Stimulated activated CD8-positive, alpha-beta memory T cell treated with anti-CD3 and anti-CD28 coated beads, Interleukin-2, amount 100 ng/mL, for 1 hour (primary cell): ENCODE measurements around the gene KRTAP10-10.
"Not testable (repeated sequence)": the region's sequence is repeated elsewhere in the genome, so short reads cannot be mapped to it uniquely, and the experiment has no call there.

Experiments
- DNase-seq, 2 donors: peaks; one replicate each; pipeline ENCODE4 v3.0.0-alpha.2; 2020; ENCODE audit warnings: low read depth in 2 of 2

The KRTAP10-10 gene

DNA sequence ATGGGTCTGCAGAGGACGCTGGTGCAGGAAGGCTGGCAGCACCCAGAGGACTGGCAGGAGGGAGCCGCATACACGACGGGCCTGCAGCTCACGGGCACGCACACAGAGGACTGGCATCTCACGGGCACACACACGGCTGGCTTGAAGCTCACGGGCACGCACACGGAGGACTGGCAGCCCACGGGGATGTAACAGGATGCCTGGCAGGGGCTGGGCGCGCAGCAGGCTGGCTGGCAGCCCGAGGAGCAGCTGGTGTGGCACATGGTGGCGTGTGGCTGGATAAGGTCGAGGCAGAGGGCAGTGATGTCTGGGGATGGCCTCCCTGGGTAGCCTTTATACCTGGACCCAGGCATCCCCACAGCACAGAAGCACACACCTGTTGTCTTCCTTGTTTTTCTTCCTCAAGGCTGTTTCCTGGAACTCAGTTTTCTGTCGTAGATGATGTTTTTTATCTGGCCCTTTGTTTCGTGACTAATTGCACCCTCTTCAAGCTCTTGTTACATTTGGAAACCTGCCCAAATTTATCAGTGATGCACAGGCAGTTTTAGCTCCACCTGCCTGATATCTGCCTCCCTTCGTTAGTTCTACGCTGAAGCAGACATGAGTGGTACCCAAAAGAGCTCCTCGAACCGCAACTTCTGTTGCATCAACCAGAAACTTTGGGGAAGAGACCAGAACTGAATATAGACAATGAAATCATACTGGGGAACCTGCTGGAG, 44.9 kb downstream of the KRTAP10-10 start, which contains the start of gene KRTAP12-1:
KRTAP12-1 (minus strand) TSS at position 303 of the 719 bp plus-strand sequence; CDS start at position 263, 40 bp downstream.
- no peak for DNase-seq

DNA sequence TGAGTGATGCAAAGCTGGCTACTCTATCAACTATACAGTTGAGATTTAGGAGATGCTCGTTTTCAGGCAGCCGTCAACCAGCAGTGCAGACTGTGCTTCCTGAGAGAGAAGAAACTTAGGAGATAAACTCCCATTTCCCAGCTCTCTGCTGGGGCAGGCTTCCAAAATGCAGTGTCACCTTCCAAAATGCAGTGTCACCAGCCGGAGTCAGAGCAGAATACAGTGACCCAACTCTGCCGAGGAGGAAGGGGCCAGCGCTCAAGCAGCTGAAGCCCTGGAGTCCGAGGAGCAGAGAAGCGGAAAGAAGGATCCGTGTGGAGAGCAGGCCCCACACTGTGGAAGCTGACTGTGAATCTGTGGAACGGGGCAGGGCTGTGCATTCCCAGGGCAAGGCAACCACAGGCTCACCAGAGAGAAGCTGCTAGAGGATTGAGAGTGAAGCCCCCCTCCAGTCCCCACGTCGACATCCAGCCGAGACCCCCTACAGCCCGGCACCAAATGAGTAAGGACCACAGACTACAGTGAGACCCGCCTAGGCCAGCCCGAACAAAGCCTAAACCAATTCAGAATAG, 45.5 kb downstream of the KRTAP10-10 start:
- no peak for DNase-seq

DNA sequence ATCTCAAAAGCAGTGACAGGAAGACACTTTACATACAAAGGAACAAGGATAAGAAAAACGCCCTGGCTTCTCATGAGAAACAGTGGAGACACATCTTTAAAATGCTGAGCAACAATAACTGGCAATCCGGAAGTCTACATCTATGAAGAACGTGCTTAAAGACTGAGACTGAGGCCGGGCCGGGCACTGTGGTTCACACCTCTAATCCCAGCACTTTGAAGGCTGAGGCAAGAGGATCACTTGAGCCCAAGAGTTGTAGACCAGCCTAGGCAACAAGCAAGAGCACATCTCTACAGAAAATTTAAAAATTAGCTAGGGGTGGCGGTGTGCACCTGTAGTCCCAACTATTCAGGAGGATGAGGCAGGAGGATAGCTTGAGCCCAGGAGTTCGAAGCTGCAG, 46.9 kb downstream of the KRTAP10-10 start:
- DNase-seq, result no peak

- DNase-seq, result no peak
These were observed 47.3 kb downstream of the KRTAP10-10 start for GRCh38 chr21:44684483-44684882.

GRCh38 chr21:44685050-44685449, 47.9 kb downstream of the KRTAP10-10 start:
- DNase-seq, result not testable (repeated sequence)

DNA sequence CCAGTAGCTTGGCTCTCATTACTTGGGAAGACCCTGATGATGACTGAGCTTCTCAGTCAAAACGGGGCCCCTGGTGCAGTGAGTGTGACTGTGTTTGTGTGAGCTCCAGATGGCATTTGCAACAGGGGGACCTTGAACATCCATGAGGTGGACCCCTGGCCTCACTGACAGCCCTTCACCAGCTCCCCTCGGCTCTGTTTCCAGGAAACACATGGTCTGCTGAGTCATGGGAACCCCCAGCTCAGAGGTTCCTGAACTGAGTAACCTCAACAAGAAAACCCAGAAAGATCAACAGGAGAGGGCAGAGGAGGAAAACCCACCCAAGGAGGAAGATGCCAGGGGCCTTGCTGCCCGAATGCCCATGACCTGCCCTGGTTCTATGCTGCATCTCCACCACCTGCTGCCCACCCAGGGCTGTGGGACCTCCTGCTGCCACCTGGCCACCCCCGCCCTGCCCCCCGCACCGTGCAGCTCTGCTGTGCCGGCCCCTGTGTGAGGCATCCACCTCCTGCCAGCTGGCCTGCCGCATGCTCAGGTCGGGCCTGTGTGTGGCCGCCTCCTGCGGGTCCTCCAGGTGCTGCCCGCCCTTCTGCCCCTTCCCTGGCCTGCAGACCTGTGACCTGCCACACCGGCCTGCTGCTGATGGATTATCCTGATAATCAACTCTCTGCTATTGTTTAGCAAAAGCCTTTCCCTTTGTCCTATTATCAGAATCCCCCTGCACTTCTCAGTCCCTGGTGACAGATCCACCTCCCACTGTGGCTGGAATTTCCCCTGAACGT, 49.0 kb downstream of the KRTAP10-10 start:
- no peak for DNase-seq

GRCh38 chr21:44686843-44687561, 49.8 kb downstream of the KRTAP10-10 start:
- no peak for DNase-seq

GRCh38 chr21:44687671-44688070, 50.5 kb downstream of the KRTAP10-10 start:
- no peak for DNase-seq
